Ishikawa (cell line): ENCODE data around the gene CAMTA1.

Source experiments
- CEBPB ChIP-seq: IDR thresholded peaks from 2 replicates; pipeline ENCODE4 v1.6.1; 2012
- EP300 ChIP-seq: IDR thresholded peaks from 2 replicates; pipeline ENCODE4 v1.6.1; 2012; ENCODE audit warnings: borderline replicate concordance
- MAX ChIP-seq: IDR thresholded peaks from 2 replicates; pipeline ENCODE4 v1.6.1; 2012
- NFIC ChIP-seq: IDR thresholded peaks from 2 replicates; pipeline ENCODE4 v1.6.1; 2012
- TCF12 ChIP-seq: IDR thresholded peaks from 2 replicates; pipeline ENCODE4 v1.6.1; 2012; ENCODE audit warnings: low read depth
- USF1 ChIP-seq: IDR thresholded peaks from 2 replicates; pipeline ENCODE4 v1.6.1; 2012
- YY1 ChIP-seq: IDR thresholded peaks from 2 replicates; pipeline ENCODE4 v1.6.1; 2012; ENCODE audit warnings: low read depth

- no peak for TF ChIP-seq EP300
- no peak for TF ChIP-seq YY1
- TF ChIP-seq MAX: no peak
- no peak for TF ChIP-seq NFIC
- no peak for TF ChIP-seq USF1
- TF ChIP-seq CEBPB: no peak
- TF ChIP-seq TCF12: no peak
Observed at GRCh38 chr1:7300893-7301663, 515.8 kb downstream of the CAMTA1 start.
